OCI-LY3 (cell line): ENCODE measurements around the gene C11orf16.

Source experiments
- CTCF ChIP-seq: fragments of 200-600, 300-600 bp; sonication (generic); IDR thresholded peaks from 2 replicates; pipeline ENCODE4 v1.5.1; 2014; ENCODE audit warnings: antibody characterized with exemption, low read length, low read depth
- EZH2phosphoT487 ChIP-seq: fragments of 200-600 bp; shearing (Covaris generic); IDR thresholded peaks from 2 replicates; pipeline ENCODE4 v1.6.1; 2018; ENCODE audit warnings: antibody characterized with exemption, mixed run types, low read depth

- TF ChIP-seq CTCF (no peak), EZH2phosphoT487 (no peak)
Observed at GRCh38 chr11:8927233-8927632, 5.5 kb downstream of the C11orf16 start.
